ENCODE data around the gene SULT2B1.
A peak's percentile ranks its signal among the peaks of the same experiment; 100 is the strongest.

SULT2B1 gene

GRCh38 chr19:48634424-48635262 lies 82.7 kb downstream of the SULT2B1 start:
- TF ChIP-seq CTCF (IDR thresholded peaks at IDR 0.05; ENCODE audit: low read depth, low read length): no peak
- peak; percentile 95 to 98 for DNase-seq (ENCODE audit: low read depth in 2 of 2)
- peak overlapping the region in 1 of 2 donors; percentile 13 for H3K4me3 ChIP-seq (replicated peaks in 1 of 2; ENCODE audit: low read depth in 2 of 2, low read length in 2 of 2)

- no peak for TF ChIP-seq CTCF (IDR thresholded peaks at IDR 0.05; ENCODE audit: low read depth, low read length)
- DNase-seq (ENCODE audit: low read depth in 2 of 2): peak in 1 of 2 donors; percentile 56
- H3K4me3 ChIP-seq (replicated peaks in 1 of 2; ENCODE audit: low read depth in 2 of 2, low read length in 2 of 2): peak overlapping the region; percentile 38 to 69
Observed at GRCh38 chr19:48635263-48635965, 83.4 kb downstream of the SULT2B1 start.

GRCh38 chr19:48635966-48636858 lies 84.2 kb downstream of the SULT2B1 start:
- peak overlapping the region; percentile 56 to 69 for H3K4me3 ChIP-seq (replicated peaks in 1 of 2; ENCODE audit: low read depth in 2 of 2, low read length in 2 of 2)
- no peak for DNase-seq (ENCODE audit: low read depth in 2 of 2)
- TF ChIP-seq CTCF (IDR thresholded peaks at IDR 0.05; ENCODE audit: low read depth, low read length): no peak

GRCh38 chr19:48636859-48637448 lies 85.0 kb downstream of the SULT2B1 start, which contains the start of gene DBP:
Gene DBP, minus strand, starts transcription at chr19:48637379. Its CDS starts 385 bp downstream, at chr19:48636994.
- no peak for DNase-seq (ENCODE audit: low read depth in 2 of 2)
- H3K4me3 ChIP-seq (replicated peaks in 1 of 2; ENCODE audit: low read depth in 2 of 2, low read length in 2 of 2): peak within 1 kb of the TSS; percentile 56 to 69
- TF ChIP-seq CTCF (IDR thresholded peaks at IDR 0.05; ENCODE audit: low read depth, low read length): peak; percentile 6

- DNase-seq (ENCODE audit: low read depth in 2 of 2): peak; percentile 96 to 100
- H3K4me3 ChIP-seq (replicated peaks in 1 of 2; ENCODE audit: low read depth in 2 of 2, low read length in 2 of 2): peak overlapping the region; percentile 56 to 69
- TF ChIP-seq CTCF (IDR thresholded peaks at IDR 0.05; ENCODE audit: low read depth, low read length): no peak
Observed at GRCh38 chr19:48637449-48637947, 85.5 kb downstream of the SULT2B1 start.
